Astrocyte (in vitro differentiated cells and primary cell): Measurements from ENCODE around the gene CD247.

ENCODE experiments used
- EZH2 ChIP-seq: IDR thresholded peaks from 2 replicates; pipeline ENCODE4 v1.6.1; 2012; ENCODE audit warnings: mild to moderate bottlenecking, low read length, inconsistent platforms; ENCODE audit not compliant: insufficient read depth
- TF ChIP-seq, protein P1 (sequence below): IDR thresholded peaks from 2 replicates; pipeline ENCODE4 v1.5.1; 2011; ENCODE audit warnings: low read depth, mild to moderate bottlenecking, inconsistent platforms, low read length, moderate library complexity; ENCODE audit not compliant: insufficient read depth

DNA sequence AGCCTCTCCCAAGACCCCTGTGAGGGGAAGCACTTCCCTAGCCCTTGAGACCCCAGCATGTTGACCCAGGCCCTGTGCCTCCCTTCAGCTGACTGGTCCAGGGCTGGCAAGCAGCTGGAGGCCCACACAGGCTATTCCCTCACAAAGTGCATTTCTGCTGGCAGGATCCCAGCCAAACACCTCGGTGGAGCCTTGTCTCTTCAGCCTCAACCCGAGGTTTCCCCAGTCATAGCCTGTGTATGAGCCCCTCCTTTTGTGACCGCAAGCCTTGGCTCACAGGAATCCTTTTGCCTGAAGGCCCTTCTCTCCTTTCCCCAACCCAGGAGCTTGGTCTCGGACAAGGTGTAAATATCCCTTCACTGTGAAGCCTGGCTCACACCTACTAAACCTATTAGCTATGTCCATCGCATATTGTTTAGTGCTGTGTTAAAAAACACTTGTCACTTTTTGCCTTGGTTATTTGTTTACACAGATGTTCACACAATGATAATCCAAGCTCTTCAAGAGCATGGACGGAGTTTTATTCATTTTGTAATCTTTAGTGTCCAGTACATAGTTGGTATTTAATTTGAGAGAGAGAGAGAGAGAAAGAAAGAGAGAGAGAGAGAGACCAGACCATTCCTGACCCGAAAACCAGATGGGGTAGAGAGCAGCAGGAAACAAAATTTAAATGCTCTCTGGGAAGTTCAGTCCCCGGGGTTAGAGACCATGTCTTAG, 8.5 kb upstream of the CD247 start:
- TF ChIP-seq EZH2: no peak
- TF ChIP-seq, protein P1, sequence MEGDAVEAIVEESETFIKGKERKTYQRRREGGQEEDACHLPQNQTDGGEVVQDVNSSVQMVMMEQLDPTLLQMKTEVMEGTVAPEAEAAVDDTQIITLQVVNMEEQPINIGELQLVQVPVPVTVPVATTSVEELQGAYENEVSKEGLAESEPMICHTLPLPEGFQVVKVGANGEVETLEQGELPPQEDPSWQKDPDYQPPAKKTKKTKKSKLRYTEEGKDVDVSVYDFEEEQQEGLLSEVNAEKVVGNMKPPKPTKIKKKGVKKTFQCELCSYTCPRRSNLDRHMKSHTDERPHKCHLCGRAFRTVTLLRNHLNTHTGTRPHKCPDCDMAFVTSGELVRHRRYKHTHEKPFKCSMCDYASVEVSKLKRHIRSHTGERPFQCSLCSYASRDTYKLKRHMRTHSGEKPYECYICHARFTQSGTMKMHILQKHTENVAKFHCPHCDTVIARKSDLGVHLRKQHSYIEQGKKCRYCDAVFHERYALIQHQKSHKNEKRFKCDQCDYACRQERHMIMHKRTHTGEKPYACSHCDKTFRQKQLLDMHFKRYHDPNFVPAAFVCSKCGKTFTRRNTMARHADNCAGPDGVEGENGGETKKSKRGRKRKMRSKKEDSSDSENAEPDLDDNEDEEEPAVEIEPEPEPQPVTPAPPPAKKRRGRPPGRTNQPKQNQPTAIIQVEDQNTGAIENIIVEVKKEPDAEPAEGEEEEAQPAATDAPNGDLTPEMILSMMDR: no peak
